OCI-LY3 (cell line): Measurements from ENCODE around the gene MSH4.
"Not testable (repeated sequence)": the region's sequence is repeated elsewhere in the genome, so short reads cannot be mapped to it uniquely, and the experiment has no call there.

Experiments
- CTCF ChIP-seq: fragments of 200-600, 300-600 bp; sonication (generic); IDR thresholded peaks from 2 replicates; pipeline ENCODE4 v1.5.1; 2014; ENCODE audit warnings: antibody characterized with exemption, low read length, low read depth
- EZH2phosphoT487 ChIP-seq: fragments of 200-600 bp; shearing (Covaris generic); IDR thresholded peaks from 2 replicates; pipeline ENCODE4 v1.6.1; 2018; ENCODE audit warnings: antibody characterized with exemption, mixed run types, low read depth

GRCh38 chr1:75823596-75823995 is 26.9 kb downstream of the MSH4 start:
- not testable (repeated sequence) for TF ChIP-seq CTCF, EZH2phosphoT487
